Measurements from ENCODE around the gene FLNB. TPM values are rescaled to one million over a fixed set of nuclear protein-coding genes. Genes with fewer than 3 reads are reported as not detected.
"Not testable (repeated sequence)": the region's sequence is repeated elsewhere in the genome, so short reads cannot be mapped to it uniquely, and the experiment has no call there.

FLNB gene
- total RNA-seq, 1 donor from 2014 or later: 42.2 TPM

- intact Hi-C loops (cut with micrococcal nuclease): loop anchor here (2.0 kb wide), 1 partner anchor 225 kb away; the partner anchor contains the start of gene SLMAP
Measured at GRCh38 chr3:57981483-57982087, 26.6 kb upstream of the FLNB start.

DNA sequence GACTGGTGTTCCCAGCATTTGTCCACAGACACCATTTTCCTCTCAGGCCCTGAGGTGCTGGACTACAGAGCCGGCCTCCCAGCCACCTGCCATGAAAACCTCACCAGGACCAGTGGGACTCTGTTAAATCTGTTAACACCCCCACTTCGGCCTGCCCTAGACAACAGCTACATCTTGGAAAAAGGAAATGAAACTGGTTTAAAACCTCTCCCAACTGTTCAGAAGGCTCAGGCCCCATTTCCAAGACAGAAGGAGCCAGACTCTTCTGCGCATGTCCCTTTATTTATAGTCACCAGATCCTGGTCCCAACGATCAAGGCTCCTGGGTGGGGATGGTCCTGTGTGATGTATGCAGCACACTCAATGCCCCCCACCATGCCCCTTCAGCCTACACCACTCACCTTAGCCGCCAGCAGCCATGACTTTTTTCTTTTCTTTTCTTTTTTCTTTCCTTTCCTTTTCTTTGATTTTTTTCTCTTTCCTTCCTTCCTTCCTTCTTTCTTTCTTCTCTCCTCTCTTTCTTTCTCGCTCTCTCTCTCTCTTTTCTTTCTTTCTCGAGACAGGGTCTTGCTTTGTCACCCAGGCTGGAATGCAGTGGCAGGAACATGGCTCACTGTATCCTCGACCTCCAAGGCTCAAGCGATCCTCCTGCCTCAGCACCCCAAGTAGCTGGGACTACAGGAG, 25.5 kb upstream of the FLNB start:
- intact Hi-C loops (cut with micrococcal nuclease): loop anchor here (1.0 to 2.0 kb wide), 3 partner anchors 26 to 324 kb away; partner anchors contain the start of genes FLNB, HTD2, RPP14 and SLMAP

DNA sequence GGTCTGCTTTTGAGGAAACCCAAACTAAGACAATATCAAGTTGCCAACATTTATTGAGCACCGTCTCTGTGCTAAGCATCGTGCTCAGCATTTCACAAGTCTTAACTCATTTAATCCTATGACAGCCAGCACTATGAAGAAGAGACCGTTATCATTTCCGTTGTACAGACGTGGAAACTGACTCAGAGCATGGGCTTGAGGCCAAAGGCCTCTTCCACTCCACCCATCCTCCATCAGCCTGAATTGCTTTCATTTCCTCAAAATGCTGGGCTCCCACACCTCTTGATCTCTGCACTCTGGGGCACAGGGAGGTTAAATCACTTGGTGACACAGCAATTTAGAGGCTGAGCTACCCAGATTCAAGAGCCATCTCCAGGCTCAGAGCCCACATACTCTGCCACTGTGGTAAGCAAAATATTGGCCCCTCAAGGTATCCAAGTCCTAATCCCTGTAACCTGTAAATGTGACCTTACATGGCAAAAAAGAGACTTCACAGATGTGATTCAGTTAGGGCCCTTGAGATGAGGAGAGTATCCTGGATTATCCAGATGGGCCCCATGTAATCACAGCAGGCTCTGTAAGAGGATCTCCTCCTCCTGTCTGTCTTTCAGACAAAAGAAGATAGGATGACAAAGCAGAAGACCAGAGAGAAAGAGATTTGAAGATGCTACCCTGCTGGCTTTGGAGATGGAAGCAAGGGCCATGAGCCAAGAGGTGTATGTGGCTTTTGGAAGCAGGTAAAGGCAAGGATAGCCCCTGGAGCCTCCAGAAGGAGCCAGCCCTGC, 24.3 kb upstream of the FLNB start:
- intact Hi-C loops (cut with micrococcal nuclease): loop anchor here (1.0 to 2.0 kb wide), 4 partner anchors 24 to 322 kb away; partner anchors contain the start of genes FLNB, HTD2, RPP14 and SLMAP

DNA sequence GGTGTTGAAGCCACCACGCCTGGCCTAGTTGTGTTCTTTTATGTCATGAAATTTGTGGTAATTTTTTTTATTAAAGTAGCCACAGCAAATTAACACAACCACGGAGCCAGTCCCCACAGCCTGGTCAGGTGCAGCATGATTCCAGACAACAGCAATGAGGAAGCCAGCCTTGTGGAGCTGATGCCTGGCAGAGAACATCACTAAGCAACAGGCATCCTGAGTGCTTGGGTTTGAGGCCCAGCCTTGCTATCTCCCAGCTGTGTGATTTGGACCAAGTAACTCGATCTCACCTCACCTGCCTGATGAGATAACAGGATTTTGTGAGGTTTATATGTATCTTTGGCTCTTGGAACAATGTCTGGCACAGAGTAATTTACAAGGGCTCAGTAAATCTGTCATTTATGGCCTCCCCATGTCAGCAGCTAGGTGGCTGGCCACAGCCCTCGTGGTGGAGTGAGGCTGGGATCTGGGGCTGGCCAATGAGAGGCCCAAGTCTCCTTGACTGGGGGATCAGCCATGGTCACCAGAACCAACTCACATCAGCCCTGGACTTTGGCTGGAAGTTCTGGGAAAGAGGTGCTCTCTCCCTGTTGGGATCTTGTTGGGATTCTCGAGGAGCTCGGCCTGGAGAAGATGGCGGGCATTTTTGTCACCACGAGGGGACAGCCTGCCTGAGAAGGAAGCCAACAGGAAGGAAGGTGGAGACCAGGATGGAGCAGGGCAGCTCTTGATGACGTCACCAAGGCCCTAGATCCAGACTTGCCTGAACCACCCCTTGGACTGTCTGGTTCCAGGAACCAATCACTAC, 22.8 kb upstream of the FLNB start:
- intact Hi-C loops (cut with micrococcal nuclease): no loop called here

GRCh38 chr3:57985984-57986246, 22.3 kb upstream of the FLNB start:
- intact Hi-C loops (cut with micrococcal nuclease): no loop called here

GRCh38 chr3:57986261-57986660, 22.0 kb upstream of the FLNB start:
- intact Hi-C loops (cut with micrococcal nuclease): no loop called here

- intact Hi-C loops (cut with micrococcal nuclease): not testable (repeated sequence)
Measured at GRCh38 chr3:57989198-57989597, 19.0 kb upstream of the FLNB start.

DNA sequence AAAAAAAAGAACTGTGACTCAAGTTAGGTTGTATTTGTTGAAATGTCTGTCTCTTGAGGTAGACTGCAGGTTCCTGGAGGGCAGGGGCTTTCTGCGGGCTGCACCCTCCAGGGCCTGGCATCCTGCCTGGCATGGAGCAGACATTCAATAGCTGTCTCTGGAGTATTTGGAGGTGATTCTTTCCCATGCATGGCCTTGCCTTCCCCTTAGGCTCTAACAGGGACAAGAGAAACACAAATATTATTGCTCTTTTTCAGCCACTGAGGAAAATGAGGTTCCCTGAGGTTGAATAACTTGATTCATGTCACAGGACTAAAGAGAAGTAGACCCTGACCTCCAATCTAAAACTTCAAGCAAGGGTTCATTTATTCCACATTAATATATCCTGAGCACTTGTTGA, 18.6 kb upstream of the FLNB start:
- intact Hi-C loops (cut with micrococcal nuclease): no loop called here

DNA sequence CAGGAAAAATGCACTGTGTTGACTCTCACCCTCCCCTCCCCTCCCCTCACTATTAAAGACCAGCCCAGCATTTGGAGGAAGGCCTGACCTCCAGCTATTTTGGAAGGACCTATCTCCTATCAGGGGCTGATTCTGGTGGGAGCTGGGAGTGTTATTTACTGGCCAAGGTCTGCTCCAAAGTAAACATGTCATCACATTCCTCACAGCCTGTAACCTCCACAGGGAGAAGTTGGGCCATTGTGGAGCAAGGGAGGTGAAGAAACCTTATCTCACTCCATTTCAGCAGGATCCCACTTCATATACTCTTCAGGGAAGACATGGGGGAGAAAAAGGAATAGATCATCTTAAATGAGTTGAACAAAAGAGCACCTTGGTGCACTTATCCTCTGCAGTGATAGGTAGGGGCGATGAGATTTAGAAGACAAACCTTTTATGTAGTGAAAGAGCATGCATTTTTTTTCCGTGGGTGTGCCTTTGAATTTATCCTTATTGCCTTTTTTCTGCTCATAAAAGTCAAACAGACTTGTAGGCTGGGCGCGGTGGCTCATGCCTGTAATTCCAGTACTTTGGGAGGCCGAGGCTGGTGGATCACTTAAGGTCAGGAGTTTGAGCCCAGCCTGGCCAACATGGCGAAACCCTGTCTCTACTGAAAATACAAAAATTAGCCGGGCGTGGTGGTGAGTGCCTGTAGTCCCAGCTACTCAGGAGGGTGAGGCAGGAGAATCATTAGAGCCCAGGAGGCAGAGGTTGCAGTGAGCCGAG, 15.6 kb upstream of the FLNB start:
- intact Hi-C loops (cut with micrococcal nuclease): no loop called here

DNA sequence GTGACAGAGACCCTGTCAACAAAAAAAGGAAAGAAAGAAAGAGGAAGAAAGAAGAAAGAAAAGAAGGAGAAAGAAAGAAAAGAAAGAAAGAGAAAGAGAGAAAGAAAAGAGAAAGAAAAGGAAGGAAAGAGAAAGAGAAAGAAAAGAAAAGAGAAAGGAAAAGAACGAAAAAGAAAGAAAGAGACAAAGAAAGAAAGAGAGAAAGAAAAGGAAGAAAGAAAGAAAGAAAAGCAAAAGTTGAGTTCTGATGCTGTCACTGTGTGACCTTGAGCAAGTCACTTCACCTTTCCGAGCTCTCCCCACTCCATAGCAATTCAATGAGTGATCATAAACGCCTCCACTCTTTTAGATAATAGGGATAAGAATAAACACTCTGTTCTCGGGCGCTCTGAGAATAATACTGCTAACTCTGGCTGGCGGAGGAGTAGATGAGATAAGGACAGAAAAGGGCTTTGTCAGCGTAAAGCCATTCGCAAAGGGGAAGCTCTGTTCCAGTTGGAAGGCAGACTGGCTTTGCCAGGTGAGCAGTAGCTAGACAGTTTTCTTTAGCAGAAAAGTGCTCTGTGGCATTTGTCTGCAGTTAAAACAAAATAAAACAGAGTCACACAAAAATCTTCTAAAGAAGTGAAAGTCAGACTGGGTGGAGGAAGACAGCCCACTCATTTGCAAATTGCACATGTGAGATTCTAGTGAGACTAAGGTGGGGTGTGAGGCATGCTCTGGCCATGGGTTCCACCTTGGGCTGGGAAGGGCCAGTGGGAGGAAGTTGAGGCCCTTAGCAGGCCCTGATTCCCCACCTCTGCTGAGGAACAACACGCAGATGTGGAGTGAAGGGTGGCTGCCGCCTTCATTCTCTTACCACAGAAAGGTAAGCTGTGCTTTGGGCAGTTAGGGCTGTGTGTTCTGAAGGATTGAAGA, 9.6 kb upstream of the FLNB start:
- intact Hi-C loops (cut with micrococcal nuclease): no loop called here

- intact Hi-C loops (cut with micrococcal nuclease): no loop called here
Measured at GRCh38 chr3:57999417-58000115, 8.7 kb upstream of the FLNB start.

- intact Hi-C loops (cut with micrococcal nuclease): no loop called here
Measured at GRCh38 chr3:58000306-58001085, 7.7 kb upstream of the FLNB start.

GRCh38 chr3:58001086-58001467, 7.1 kb upstream of the FLNB start:
- intact Hi-C loops (cut with micrococcal nuclease): no loop called here

- intact Hi-C loops (cut with micrococcal nuclease): no loop called here
Measured at GRCh38 chr3:58001979-58002378, 6.2 kb upstream of the FLNB start.

DNA sequence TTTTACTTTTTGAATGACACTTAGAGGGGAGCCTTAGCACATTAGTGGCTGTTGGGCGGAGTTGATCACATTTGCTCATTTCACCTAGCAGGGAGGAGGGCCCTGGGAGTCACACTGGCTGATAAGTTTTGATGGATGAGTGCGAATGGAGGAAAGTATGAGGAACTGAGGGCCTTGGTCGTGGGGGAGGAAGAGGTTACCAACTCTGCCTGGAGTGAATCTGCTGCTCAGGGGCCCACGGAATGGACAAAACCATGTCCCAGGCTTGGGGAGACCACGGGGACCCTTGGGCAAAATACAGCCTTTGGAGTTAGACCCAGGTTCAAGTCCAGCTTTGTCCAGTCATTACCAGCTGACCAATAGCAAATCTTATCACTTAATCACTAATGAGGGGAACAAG, 5.1 kb upstream of the FLNB start:
- intact Hi-C loops (cut with micrococcal nuclease): no loop called here

- intact Hi-C loops (cut with micrococcal nuclease): no loop called here
Measured at GRCh38 chr3:58004973-58005372, 3.2 kb upstream of the FLNB start.

- intact Hi-C loops (cut with micrococcal nuclease): loop anchor here (2.0 kb wide), 1 partner anchor 527 kb away; no protein-coding TSS in a partner anchor
Measured at GRCh38 chr3:58005669-58006068, 2.6 kb upstream of the FLNB start.

- intact Hi-C loops (cut with micrococcal nuclease): loop anchor here (2.0 kb wide), 1 partner anchor 526 kb away; no protein-coding TSS in a partner anchor
Measured at GRCh38 chr3:58006661-58007060, 1.6 kb upstream of the FLNB start.
